ENCODE results near the gene BAHCC1. TPM values are rescaled to one million over a fixed set of nuclear protein-coding genes. Genes with fewer than 3 reads are reported as not detected.

Gene BAHCC1
- total and polyA plus RNA-seq, 2 of the 4 experiments (the other 2 are of a cell fraction), result 0.36 to 7.8 TPM

GRCh38 chr17:81354954-81355347, 40.3 kb upstream of the BAHCC1 start:
- no peaks in the 10 kb centered on the region for H3K79me1 ChIP-seq (ENCODE audit: low read depth in 1 of 2, low read length in 2 of 2)
- ChIA-PET CTCF (no interaction called here), POLR2A (ENCODE audit: unreplicated experiment) (no interaction called here)
- no TSS peak for BruUV-seq (replicated peaks)
- H2BK15ac ChIP-seq (ENCODE audit: low read depth, low read length), result no peak overlapping the region; the same call in 2 of the 3 replicates
- no peak overlapping the region for H3K23ac ChIP-seq (ENCODE audit: low read depth, low read length)
- no peak overlapping the region for H3K9ac ChIP-seq (ENCODE audit: low read depth, low read length)
- intact Hi-C loops (cut with micrococcal nuclease) (no loop called here), in situ Hi-C loops (cut with MboI; ENCODE audit: low sequenced_read_pairs) (no loop called here), dilution Hi-C loops (cut with HindIII; ENCODE audit: low sequenced_read_pairs, unreplicated experiment) (no loop called here)
- no peak overlapping the region for H2AK9ac ChIP-seq (replicated peaks; ENCODE audit: low read depth, low read length, poor library complexity)
- H3K27me3 ChIP-seq (ENCODE audit: control insufficient read depth, insufficient read depth, low read length), result peaks cover 3% of the 10 kb centered on the region; the same call in 1 of the 2 replicates
- no peak overlapping the region for H3K14ac ChIP-seq (replicated peaks; ENCODE audit: low read depth, low read length)
- H3K9me1 ChIP-seq (ENCODE audit: insufficient read depth, low read length), result peaks cover 7% of the 10 kb centered on the region; the same call in 1 of the 2 replicates
- H4K20me1 ChIP-seq (ENCODE audit: insufficient read depth, low read length), result peaks cover 4% of the 10 kb centered on the region; the same call in 1 of the 2 replicates
- peak overlapping the region; percentile 29; the same call in 1 of the 2 replicates for H3K4ac ChIP-seq (ENCODE audit: low read depth, low read length)
- no peak overlapping the region for H4K8ac ChIP-seq (ENCODE audit: low read depth in 2 of 2, low read length in 2 of 2)
- H3K27ac ChIP-seq (ENCODE audit: insufficient read depth, low read length), result no peak overlapping the region
- no peak overlapping the region for H2AFZ ChIP-seq (replicated peaks; ENCODE audit: low read length, poor library complexity)
- H4K5ac ChIP-seq (ENCODE audit: low read depth, low read length), result no peak overlapping the region
- 0 out of 2 replicates have a peak overlapping the region, but pooled peaks have one; percentile 15 for H2AK5ac ChIP-seq (ENCODE audit: low read depth, low read length)
- H3K4me1 ChIP-seq (ENCODE audit: control insufficient read depth, insufficient read depth, low read length), result peaks cover 2% of the 10 kb centered on the region; the same call in 1 of the 2 replicates
- H3K56ac ChIP-seq (ENCODE audit: extremely low read depth, insufficient read depth, low read length), result no peak overlapping the region
- no peaks in the 10 kb centered on the region for H3K36me3 ChIP-seq (ENCODE audit: control insufficient read depth, insufficient read depth, low read length)
- H2BK5ac ChIP-seq (ENCODE audit: low read depth, low read length, poor library complexity, severe bottlenecking), result no peak overlapping the region
- no peak overlapping the region for H3K18ac ChIP-seq (ENCODE audit: low read depth, low read length)
- ATAC-seq (ENCODE audit: low read depth) (no peak), DNase-seq (no peak)
- no CpG with 5 or more reads among the region's 9 CpGs for WGBS, 2 experiments (ENCODE audit: extremely low coverage in 2 of 2, insufficient read length in 1 of 2)
- no peak overlapping the region for H3K4me3 ChIP-seq (ENCODE audit: insufficient read depth, low read depth, low read length)
- no peaks in the 10 kb centered on the region for H3K9me3 ChIP-seq (ENCODE audit: control insufficient read depth, insufficient read depth, low read length)
- no peak overlapping the region for H3K4me2 ChIP-seq (ENCODE audit: low read depth, low read length)
- H2BK20ac ChIP-seq (ENCODE audit: low read depth, low read length), result peak overlapping the region; percentile 34; the same call in 1 of the 2 replicates
- no peak overlapping the region for H2BK120ac ChIP-seq (ENCODE audit: low read depth, low read length)
- TF ChIP-seq CHD1 (IDR thresholded peaks at IDR 0.05; ENCODE audit: low read depth, low read length), result no peak
- no peak for TF ChIP-seq USF2 (IDR thresholded peaks at IDR 0.05; ENCODE audit: low read depth, low read length)
- no peak for TF ChIP-seq CTCF (conservative IDR thresholded peaks at IDR 0.05; ENCODE audit: low read depth, low read length)
- no peak for TF ChIP-seq MAFK (IDR thresholded peaks at IDR 0.05; ENCODE audit: low read depth, low read length)
- TF ChIP-seq NFE2L2 (IDR thresholded peaks at IDR 0.05; ENCODE audit: low read depth, low read length), result no peak
- TF ChIP-seq RCOR1 (IDR thresholded peaks at IDR 0.05; ENCODE audit: insufficient replicate concordance, low read length), result no peak
- TF ChIP-seq RAD21 (IDR thresholded peaks at IDR 0.05; ENCODE audit: low read length), result no peak
- TF ChIP-seq MAZ (IDR thresholded peaks at IDR 0.05; ENCODE audit: borderline replicate concordance, low read depth, low read length), result no peak
- TF ChIP-seq ELK1 (IDR thresholded peaks at IDR 0.05; ENCODE audit: borderline replicate concordance, low read depth, low read length), result no peak
- TF ChIP-seq RFX5 (IDR thresholded peaks at IDR 0.05; ENCODE audit: low read depth, low read length), result no peak
- TF ChIP-seq SMC3 (IDR thresholded peaks at IDR 0.05; ENCODE audit: low read depth, low read length), result no peak
- TF ChIP-seq FOS (IDR thresholded peaks at IDR 0.05; ENCODE audit: low read depth, low read length), result no peak
- no peak for TF ChIP-seq POLR2A (IDR thresholded peaks at IDR 0.05; ENCODE audit: low read depth, low read length)
- no peak for TF ChIP-seq CEBPB (IDR thresholded peaks at IDR 0.05; ENCODE audit: low read depth, low read length)
- no peak for TF ChIP-seq BHLHE40 (IDR thresholded peaks at IDR 0.05; ENCODE audit: low read depth, low read length)
- H4K91ac ChIP-seq (ENCODE audit: insufficient read depth, low read depth, low read length), result no peak overlapping the region
